CD4-positive, alpha-beta T cell treated with Interleukin-15 for 1 hour (primary cell): ENCODE results near the gene TLK2.
"Not testable (repeated sequence)": the region's sequence is repeated elsewhere in the genome, so short reads cannot be mapped to it uniquely, and the experiment has no call there.

ENCODE experiments used
- DNase-seq: peaks from one replicate; pipeline ENCODE4 v3.0.0-alpha.2; 2020

Gene TLK2

DNA sequence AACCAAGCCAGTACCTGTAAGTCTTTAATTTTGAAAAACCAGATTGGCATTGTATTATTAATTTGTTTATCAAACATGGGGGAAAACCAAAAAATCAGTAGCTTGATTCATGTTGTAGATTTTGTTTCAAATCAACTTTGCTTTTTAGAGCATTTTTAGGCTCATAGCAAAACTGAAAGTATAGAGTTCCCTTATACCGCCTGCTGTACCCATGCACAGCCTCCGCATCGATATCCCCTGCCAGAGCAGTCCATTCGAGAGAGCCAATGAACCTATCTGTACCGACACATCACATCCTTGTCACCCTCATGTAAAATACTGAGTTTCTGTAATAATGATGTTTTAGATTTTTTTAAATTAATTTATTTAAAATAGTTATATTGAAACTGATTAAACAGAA is 132.7 kb downstream of the TLK2 start:
- no peak for DNase-seq

DNA sequence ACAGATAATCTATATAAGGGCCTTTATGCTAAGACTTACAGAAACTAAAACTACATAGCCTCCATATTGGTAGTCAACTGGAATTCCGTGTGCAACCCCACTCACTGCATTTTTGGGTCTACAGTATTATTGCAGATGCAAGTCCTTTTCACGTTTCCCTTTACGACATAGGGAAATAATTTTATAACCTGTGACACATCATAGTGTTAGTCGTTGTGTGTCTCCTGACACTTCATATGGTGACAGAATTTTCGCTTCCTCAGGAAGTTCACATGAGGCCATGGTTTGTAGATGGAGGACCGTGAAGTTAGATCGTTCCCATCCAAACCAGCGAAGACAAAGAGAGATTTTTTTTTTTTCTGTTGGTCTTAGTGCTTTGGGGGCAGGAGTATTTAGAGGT is 133.1 kb downstream of the TLK2 start:
- DNase-seq, result no peak

DNA sequence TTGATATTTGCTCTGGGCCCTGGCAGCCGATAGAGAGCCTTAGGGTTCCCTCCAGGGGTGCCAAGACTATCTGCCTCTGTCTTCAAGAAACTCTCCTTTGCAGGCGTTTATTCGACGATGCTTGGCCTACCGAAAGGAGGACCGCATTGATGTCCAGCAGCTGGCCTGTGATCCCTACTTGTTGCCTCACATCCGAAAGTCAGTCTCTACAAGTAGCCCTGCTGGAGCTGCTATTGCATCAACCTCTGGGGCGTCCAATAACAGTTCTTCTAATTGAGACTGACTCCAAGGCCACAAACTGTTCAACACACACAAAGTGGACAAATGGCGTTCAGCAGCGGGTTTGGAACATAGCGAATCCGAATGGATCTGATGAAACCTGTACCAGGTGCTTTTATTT is 133.7 kb downstream of the TLK2 start:
- DNase-seq, result not testable (repeated sequence)

DNA sequence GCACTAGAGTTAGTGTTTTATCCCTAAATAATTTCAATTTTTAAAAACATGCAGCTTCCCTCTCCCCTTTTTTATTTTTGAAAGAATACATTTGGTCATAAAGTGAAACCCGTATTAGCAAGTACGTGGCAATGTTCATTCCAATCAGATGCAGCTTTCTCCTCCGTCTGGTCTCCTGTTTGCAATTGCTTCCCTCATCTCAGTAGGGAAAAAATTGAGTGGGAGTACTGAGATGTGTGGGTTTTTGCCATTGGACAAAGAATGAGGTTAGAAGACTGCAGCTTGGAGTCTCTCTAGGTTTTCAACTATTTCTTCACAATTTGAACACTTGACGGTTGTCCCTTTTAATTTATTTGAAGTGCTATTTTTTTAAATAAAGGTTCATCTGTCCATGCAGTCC is 134.5 kb downstream of the TLK2 start:
- DNase-seq, result not testable (repeated sequence)

DNA sequence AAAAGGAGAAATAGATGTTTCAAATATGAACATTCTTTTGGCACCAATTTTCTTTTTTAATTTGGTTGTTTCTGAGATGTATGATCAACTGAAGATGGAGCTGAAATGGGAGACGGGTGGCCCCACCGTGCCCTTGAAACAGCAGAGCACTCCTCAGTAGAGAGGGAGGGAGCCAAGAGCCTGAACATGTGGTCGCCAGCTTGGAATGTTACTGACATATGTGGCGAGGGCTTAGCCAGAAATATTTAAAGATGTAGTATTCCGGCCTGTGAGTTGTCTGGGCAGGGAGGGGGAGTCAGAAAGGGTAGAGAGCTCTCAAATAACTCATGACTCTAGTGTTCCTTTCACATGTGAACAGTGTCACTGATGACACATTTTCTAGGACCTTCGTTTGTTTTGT is 135.5 kb downstream of the TLK2 start:
- no peak for DNase-seq

- no peak for DNase-seq
Observed at GRCh38 chr17:62615503-62615902, 136.9 kb downstream of the TLK2 start.

GRCh38 chr17:62616993-62617893 is 138.6 kb downstream of the TLK2 start:
- no peak for DNase-seq

DNA sequence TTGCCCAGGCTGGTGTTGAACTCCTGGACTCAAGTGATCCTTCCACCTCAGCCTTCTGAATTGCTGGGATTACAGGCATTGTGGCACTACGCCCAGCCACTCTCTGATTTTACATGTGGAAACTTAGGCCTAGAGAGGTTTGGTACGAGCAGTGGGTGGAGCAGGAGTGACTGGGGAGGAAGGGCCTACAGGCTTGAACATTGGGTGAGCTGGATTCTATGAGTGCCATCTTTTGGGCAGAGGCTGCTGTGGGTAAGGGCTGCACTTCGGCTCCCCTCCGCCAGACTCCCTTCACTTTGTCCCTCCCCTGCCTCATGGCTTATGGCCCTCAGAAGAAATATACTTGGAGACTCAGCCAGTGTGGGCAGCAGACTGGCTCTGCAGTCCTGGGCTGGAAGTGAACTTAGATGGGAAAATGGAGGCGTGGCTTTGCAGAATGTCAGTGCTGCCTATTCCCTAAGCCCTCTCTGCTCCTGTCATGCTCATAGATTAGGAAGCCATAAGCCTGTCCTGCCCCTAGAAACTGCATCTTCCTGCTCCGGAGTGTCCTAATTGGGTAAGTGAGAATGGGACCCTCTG is 139.4 kb downstream of the TLK2 start:
- no peak for DNase-seq

- DNase-seq, result no peak
Observed at GRCh38 chr17:62618647-62619416, 140.2 kb downstream of the TLK2 start.

- DNase-seq, result no peak
Observed at GRCh38 chr17:62619417-62620155, 141.0 kb downstream of the TLK2 start.

- no peak for DNase-seq
Observed at GRCh38 chr17:62621223-62621622, 142.6 kb downstream of the TLK2 start.

DNA sequence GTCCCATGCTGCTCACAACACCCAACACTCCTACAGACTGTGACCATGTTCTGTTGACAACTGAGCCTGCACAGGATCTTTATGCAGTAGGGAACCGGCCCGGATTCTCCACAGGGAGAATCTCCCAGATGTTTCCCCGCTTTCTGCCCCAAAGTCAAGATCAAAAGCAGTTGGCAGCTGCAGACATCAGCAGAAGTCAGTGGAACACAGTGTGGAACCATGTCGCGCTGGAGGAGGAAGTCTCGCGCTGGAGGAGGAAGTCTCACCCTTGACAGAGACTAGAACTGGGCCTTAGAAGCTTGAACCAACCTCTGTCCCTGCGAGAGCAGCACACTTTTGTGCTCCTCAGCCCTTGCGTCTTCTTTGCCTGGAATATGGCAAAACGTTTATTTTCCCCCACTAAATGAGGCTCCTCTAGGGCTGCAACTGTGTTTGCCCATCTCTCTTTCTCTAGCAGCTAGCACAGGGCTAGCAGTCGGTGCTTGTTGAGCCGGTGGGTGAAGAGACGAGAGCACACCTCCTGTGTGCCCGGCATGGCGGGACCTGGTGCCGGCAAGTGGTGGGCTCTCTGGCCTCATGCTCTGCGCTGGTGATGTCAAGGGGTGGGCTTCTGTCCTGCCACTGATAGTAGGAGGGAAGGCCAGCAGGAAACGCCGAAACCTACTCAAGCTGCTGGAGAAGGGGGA is 146.7 kb downstream of the TLK2 start:
- no peak for DNase-seq

DNA sequence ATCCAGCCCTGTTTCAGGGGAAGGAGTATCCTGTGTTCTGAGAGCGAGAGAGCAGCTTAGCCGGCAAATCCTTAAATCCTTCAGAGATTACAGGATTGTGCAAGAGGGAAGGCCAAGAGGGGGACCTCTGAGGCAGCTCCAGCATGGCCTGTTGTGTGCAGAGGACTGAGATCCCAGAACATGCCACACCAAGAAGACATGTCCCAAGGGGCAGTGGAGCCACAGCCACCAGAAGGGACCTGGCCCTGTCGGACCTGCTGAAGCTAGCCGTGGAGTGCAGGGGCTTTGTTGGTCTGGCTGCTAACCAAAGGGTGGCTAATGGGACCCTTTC is 147.2 kb downstream of the TLK2 start:
- DNase-seq, result no peak

DNA sequence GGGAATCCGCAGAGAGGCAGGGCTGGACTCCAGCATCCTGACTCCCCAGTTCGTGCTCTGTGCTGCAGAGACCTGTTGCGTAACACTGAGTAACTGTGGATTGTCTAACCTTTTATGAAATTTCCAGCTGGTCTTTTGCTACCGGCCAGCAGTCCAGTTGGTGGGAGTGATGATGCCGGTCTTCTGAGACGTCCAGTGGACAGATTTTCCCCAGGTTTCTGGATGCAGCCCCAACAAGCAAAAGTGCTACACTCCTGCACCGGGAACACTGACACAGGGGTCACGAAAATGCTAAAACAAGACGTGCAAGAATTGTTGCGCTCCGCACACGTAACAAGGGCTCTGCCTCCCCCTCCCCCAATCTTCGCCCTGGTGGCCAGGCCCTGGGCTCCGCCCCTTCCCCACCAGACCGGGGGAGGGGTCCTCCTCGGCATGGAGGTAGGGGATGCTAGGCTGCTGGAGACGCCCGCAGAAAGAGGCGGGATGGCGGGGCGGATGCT is 148.1 kb downstream of the TLK2 start:
- no peak for DNase-seq

DNA sequence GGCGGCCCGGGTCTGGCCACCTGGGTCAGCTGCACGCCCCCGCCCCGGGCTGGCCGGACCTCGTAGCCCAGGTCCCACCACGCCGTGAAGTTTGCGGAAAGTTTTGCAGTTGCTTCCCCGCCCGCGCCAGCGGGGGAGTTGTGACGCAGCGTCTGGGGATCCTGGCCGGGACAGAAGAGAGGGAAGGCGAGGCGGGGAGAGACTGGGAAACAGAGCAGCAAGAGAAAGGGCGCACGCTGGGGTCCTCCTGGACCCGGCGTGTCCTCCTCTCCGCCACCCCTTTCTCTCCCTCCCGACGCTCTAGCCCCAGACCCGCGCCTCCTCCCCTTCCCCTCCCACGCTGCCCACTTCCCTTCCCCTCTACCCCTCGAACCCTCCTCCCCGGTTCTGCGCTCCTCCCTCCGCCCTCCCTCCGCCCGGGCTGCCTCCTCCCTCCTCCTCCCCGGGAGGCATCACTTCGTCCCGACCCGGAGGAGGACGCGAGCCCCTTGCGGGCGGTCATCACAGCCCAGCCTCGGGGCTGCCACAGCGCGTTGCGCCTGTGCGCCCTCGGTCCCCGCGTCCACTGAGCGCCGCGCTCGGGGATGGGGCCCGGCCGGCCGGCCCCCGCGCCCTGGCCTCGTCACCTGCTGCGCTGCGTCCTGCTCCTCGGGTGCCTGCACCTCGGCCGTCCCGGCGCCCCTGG is 148.7 kb downstream of the TLK2 start, which contains the start of gene MRC2:
Gene MRC2 (plus strand): TSS at position 452 of the 685 bp plus-strand sequence. CDS start 133 bp downstream, at position 585.
- no peak for DNase-seq

DNA sequence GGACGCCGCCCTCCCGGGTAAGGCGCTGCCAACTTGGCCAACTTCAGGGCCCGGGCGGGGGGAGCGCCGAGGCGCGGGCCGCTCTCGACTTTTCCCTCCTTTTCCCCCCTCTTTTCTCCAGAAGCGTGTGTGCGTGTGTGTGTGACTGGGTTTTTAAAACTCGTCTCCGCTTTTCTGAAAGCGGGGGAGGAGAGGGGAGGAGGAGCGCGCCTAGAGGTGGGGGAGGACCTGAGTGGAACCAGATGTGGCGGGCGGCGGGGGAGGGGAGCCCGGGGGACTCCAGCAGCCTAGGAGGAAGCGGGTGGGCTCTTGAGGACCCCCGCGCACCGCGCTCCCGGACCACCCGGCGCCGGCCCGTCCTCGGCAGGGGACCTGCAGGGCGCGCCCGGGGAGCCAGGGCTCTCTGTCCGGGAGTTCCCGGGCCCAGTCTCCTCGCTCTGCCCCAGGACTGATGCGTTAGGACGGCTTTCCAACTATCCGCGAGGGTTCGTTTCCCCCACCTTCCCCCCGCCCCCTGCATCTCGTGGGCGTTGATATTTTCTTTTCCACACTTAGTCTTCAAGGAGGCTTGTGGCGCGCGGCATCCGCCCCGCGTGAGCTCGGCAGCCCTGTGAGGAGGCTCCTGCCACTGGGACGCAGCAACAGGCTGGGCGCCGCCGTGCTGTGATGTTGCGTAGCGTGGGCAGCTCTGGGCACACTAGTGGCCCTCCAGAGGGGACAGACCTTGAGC is 149.4 kb downstream of the TLK2 start:
- DNase-seq, result no peak

DNA sequence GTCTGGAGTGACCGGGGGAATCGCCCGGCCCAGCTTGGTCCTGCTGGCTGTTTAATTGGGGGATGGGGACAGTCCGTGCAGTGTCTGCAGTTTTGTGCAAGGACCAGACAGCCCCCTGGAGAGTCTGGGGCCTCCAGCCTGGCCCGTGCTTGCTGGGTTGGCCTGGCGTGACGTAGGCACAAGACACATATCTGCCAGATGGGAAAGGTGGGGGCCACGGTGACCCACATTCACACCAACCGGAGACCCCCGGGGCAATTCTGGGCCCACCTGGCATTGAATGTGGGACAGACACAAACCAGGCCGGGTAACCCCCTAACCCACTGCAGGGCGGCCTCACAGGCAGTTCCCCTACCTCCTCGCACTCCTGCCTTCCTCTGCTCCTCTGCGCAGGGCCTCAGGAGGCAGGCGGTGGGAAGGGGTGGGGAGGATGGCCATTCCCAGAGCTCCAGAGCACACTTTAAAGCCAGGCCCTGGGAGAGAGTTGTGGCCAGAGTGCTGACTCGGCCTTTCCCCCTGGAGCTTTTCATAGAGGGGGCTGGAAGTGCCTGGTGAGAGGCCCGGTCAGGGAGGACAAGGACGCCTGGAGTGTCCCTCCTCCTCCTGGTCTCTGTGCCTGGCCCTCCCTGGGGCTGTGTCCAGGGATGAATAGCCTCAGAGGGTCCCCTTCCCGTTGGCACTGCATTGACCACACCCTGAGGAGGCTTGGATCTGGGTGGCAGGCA is 150.4 kb downstream of the TLK2 start:
- no peak for DNase-seq

- DNase-seq, result no peak
Observed at GRCh38 chr17:62629556-62630364, 151.1 kb downstream of the TLK2 start.

- no peak for DNase-seq
Observed at GRCh38 chr17:62630365-62631085, 151.9 kb downstream of the TLK2 start.
